Renal cortex interstitium (tissue), 11 donors: ENCODE measurements around the gene NID1. TPM values are rescaled to one million over a fixed set of nuclear protein-coding genes. Genes with fewer than 3 reads are reported as not detected.
A peak's percentile ranks its signal among the peaks of the same experiment; 100 is the strongest.

ENCODE experiments used
- DNase-seq, 11 donors: peaks; one replicate each; pipeline ENCODE4 v3.0.0-alpha.2; 2013; ENCODE audit warnings: low read depth in 9 of 11, low spot score in 4 of 11; ENCODE audit errors: extremely low read depth in 1 of 11
- polyA plus RNA-seq, 3 donors: library from polyadenylated mRNA; unstranded; fragments of 120-200 nt; gene quantifications; one replicate each; pipeline ENCODE4 v1.2.1, GENCODE V29; 2013; ENCODE audit not compliant: insufficient read length in 3 of 3

Gene NID1
- polyA plus RNA-seq, 3 donors: 149 to 193 (median 191) TPM

DNA sequence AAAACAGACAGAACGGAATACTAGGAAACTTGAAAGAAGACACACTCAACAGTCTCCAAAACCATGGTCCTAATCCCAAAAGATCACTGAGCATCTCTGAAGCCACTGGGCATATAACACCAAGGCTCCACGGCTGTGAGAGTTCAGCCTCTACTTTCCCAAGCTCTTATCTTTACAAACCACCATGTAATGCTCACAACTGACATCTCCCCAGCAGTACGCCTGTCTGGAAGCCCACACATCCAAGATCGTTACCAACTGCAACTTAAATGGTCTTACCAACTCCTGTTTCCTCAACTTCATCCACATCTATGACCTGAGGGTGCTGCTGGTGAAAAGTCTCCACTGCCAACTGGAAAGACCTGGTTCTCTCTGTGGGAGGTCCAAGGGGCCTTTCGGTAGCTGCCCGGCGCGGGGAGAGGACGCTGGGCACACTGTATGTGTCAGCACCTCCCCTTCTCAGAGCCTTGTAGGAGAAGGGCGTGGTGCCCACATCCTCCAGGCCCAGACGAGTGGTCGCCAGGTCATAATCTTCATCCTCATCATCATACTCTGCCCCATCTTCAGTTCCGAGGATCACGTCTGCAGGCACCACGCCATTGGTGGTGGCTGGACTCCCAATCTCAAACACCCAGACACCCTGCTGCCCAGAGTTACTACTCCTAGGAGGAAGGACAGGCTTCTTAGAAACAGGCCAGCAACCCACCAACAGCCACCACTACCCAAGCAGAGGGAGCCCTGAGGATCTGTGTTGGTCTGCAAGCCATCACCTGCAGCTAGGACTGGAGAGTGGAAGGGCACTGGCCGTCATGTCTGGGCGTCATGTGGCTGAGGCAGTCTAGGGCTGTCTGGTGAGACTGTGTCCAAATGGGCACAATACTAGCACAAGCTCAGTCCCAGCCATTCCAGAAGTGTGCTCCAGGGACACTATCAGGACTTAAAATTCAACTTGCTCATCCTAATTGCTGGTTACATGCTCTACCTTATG, 23.0 kb downstream of the NID1 start:
- no peak for DNase-seq

DNA sequence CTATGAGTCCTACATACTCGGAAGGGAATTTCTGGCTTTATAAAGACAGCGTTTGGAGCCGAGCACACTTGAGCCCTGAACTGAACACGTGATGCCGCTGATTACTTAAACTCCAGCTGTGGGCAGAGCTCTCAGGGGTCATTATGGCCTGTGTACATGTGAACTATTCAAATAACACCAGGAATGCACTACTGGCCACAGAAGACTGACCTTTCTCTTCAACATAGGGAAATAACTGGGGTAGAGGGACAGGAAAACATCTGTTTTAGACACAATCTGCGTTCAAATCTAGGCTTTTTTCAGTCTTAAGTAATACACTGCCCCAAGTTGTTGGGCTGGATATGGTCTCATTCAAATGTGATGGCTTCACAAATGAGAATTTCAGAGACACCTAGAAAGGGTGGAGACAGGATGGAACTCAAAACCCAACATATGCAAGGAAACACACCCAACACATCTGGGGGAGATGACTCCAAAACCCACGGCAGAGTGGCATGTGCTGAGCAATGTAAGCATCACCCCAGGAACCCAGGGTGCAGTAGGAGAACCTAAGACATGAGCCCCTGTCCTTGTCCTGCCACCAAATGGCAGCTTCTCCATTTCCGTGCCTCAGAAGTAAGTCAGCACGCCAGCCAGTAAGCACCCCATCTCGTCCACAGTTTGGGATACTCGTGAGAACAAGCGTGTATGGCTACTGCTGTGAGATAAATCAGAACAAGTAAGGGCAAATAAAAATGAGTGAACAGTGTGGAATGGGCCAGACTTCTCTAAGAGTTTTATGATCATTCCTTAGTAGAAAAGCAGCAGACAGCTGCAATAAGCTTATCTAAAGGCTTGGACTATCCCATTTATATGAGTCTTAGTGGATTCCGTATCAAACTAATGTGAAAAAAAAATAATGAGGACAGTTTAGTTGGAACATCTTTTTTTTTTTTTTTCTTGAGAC, 24.9 kb downstream of the NID1 start:
- no peak for DNase-seq

DNA sequence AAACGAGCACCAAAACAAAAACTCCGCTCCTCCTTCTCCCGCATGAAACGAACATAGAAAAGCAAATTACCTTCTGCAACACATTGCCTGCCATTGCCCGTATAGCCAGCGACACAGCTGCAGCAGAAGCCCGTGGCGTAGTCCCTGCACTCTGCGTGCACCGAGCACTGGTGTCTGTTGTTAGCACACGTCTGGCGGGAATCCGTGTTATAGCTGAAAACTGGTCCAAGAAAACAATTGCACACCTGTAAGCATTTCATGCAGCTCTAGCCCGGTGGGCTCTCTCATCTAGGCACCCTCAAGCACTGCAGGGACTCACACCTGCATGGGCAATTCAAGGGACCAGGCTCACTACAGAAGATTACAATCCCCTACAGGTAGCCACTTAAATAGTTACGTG, 26.9 kb downstream of the NID1 start:
- DNase-seq: no peak

DNA sequence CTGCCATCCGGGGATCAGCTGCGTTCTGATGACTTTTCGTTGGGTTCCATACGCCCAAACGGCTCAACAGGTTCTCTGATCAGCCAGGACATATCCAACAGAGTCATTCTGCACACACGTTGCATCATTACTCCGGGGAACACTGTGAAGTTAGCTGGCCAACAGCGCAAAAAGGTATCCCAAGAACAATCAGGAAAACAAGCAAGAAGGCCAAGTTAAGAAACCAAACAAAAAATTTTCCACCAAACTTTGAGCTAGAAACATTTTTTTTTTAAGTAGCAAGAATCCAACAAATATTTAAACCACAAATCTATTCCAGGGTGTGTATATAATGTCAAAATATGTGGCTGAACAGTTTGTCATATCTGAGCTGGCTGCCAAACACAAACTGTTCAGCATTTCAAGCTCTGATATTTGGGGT, 29.2 kb downstream of the NID1 start:
- DNase-seq: no peak

DNA sequence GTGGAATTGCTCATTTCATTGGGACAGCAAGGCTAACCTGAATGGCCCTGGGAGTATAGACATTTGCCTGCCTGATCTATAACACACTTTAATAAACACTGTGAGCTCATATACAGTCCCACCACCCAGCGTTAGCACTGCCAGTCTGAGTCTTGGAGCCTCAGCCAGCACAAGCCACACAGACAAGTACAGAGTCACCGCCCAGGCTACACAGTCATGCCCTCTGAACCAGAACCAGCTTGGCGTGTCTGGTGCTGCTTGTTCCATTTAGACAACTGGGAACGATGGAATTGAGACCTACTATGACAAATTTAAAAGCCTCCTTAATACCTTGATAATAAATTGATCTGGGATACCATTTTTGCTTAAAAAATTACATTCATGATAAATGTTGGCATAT, 31.6 kb downstream of the NID1 start:
- no peak for DNase-seq

DNA sequence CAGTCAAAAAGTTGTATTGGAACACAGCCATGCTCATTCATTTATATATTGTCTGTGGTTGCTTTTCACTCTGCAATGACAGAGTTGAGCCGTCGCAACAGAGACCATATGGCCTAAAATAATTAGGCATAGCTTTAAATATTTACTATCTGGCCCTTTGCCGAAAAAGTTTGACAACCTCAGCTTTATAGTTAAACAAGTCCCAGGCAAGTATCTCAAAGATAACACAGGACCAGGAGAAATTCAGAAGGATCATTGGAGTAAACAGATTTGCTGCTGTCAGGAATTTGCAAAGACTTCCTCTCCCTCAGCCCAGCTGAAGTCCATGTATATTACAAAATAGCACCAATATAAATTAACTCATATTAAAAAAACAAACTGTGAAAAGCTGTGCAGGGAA, 34.4 kb downstream of the NID1 start:
- DNase-seq: no peak

DNA sequence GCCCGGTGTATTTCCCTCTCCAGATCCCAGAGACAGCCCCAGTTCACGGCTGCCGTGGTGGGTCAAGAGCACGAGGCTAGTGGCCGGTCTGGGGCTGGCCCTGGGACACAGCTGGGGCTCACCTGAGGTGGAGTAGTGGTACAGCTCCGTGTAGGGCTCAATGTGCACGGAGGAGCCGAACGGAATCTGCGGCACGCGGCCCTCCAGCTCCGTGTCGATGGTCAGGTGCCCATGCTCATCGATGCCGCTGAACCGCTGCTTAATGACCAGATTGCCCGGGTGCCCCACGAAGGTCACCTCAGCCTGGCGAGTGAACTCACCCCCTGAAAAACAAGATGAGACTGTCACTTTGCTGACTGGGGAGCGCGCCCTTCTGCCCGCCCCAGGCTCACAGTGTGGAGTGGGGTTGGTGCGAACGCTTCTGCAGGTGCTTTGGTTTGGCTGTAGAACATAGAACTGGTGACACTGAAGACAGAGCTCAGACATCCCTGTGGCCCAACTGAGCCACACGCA, 35.4 kb downstream of the NID1 start:
- no peak for DNase-seq

DNA sequence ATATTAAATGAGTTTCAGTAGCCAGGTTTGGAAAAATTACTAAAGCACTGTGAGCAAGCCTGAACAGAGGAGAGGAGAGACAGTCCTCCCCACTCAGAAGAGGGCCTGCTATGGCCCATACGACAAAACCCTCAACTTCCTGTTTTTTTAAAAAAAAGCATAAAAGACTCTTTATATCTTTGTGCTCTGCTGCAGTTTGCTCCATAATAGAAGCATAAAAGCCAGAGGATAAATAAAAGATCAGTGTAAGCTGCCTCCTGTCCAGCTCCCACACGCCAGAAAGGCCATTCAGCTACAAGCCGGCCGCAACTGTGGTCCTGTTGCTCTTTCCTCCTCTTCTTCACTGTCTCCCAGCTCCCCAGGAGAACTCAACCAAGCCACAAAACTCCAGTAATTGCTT, 37.8 kb downstream of the NID1 start:
- DNase-seq: no peak

DNA sequence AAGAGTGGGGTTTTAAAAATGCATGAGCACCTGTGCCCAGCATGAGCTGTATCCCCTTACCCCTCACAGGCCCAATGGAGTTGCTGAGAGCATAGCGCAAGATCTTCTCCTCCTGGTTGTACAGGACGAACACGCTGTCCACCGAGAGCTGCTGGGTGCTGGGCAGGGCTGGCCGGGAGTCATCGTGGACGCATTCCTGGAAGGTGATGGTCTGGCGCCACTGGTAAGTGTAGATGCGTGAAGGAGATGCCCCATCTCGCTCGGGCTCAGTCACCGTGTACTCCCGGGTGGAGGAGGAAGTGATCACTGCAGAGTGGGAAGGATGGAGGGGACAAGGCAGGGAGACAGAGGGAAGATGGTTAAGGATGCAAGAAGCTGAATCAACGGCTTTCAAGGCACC, 39.1 kb downstream of the NID1 start:
- DNase-seq: no peak

DNA sequence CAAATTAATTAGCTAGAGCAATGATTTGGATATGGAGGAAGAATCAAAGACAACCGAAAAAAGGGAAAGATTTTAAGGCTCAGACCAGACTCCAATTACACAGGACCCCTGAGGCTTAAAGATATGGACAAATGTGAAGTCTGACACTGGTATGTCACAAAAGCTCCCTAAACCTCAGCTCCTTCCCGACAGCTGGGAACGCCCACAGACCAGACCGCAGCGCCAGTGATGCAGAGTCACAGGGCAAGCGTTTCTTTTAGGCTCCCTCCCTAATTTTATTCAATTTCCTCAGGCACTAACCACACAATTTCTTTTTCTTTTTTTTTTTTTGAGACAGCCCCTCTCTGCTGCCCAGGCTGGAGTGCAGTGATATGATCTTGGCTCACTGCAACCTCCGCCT, 40.2 kb downstream of the NID1 start:
- DNase-seq: no peak

DNA sequence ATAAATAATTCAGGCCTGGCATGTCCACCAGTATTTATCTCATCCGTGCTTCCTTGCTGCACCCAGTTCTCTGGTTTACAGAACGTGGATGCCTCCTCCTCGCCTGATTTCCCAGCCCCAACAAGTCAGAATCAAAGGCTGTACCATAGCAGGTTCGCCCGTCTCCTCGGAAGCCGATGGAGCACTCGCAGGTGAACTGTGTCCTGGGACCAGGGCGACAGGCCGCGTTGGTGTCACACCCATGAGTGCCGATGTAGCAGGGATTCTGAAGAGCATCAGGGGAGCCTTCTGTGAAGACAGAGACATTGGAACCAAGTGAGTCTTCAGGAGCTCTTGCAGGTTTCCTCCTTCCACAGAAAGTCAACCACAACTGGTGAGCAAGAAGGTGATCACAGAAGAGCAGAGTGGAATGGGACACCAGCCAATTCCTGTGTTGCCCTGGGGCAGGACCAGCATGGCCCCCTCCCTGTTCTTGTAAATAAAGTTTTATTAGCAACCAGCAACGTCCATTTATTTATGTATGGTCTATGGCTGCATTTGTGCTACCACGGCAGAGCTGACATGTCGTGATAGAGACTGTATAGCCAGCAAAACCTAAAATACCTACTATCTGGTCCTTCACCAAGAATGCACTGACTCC, 40.8 kb downstream of the NID1 start:
- DNase-seq: no peak

DNA sequence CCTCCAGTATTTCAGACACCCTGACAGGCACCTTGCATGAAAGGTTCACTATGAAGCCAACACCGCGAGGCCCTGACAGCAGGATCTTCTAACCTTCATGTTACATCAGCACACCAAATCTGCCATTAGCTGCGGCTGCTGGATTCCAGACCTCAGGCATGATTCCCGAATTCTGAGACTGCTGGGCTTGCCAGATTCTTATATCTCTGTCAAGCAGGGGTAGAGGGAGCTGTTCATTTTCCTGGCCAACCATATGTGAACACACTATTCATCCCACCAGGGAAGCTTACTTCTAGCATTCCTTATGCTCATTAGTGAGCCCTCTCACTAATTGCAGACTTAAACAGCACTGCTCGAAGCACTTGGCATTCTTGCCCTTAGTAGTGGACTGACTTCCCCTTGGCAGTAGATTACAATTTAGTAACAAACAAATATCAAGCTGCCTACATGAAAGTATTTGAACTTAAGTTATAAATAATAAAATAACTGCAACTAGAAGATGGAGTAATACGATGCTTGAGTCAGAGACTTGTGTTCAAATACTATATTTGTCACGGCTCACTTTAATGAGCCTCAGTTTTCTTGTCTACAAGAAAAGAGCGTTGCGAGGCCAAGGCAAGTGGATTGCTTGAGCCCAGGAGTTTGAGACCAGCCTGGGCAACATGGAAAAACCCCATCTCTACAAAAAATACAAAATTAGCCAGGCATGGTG, 43.3 kb downstream of the NID1 start:
- no peak for DNase-seq

DNA sequence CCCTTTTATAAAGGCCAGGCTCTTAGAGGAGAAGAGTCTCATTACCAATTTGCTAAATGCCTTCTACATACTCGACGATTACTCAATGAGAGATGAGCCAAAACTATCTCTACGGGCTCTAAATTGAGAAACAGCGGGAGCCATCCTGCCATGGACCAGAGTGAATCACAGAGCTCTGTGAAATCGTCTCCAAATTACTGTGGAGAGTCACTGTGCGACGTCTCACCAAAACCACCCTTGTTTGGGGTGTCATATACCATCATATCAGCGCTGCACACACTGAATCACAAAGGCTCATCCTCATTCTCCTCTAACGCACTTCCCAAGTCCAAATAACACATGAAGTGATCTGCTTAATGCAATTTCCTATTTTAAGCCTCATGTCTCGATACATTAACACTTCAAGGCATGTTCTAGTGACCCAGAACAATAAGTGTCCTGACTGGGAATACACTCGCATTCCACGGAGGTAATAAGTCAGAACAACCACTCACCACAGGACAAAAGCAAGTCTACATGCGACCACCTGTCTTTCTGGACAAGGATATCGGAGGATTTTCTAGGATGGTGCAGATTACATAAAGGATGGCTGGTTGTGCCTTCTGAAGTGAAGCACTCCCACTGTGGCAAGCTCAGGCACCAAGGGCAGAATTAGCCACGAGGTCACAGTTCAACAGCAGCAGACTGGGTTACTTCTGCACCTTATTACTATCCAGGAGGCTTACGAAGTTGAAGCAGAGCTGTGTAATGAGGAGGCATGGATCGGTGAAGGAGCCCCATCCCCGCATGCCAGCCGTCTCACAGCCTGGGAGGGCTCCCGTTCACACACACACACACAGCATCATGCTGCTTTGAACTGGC, 44.3 kb downstream of the NID1 start:
- DNase-seq: no peak

DNA sequence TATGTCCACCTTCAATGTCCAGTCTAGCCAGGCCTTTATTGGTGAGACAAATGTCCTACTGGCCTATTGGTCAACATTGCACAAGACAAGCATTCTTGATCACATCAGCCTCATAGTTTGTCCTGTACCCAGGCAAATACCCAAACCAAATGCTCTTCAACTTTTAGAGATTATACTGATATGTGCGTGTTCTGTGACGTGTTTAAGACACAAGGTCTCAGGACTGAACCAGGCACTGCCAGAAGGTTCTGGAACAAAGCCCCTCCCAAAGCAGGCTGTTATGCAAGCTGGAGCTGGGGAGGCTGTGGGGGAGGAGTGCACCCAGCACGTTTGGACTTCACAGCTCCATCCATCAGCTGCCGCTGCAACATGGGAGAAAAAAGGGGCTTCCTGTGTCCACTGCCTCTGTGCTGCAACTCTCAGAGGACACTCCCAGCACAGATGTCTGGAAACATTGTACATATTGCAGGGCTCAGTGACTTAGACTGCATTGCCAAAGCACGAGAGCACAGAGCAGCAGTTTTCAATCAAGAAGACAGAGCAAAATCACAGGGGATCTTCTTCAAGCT, 45.9 kb downstream of the NID1 start:
- peak in 7 of 11 donors; percentile 23 to 71 (median 61) for DNase-seq

DNA sequence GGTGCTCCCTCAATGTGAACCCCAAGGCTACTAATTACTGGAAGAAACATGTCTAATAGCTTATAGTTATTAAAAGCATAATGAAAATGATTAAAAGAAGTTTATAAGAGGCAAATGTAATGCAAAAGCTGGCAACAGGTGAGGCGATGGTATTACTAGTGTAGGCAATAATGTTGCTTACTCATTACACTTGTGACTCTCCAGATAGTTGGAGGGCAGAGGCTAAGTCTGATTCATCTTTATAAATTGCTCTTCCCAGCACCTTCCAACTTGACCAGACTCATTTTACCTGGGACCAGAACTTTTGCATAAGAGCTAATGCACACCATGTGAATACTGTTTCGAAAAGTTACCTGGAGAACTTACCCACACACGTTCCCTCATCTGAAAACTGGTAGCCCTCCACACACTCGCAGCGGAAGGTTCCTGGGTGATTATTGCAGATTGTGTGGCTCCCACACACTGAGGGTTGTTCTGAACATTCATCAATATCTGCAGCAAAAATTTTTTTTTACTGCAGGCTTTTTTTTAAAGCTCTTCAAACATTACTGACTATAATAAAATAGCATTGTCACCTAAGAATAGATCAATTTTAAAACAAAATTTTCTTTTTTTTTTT, 48.0 kb downstream of the NID1 start:
- no peak for DNase-seq

DNA sequence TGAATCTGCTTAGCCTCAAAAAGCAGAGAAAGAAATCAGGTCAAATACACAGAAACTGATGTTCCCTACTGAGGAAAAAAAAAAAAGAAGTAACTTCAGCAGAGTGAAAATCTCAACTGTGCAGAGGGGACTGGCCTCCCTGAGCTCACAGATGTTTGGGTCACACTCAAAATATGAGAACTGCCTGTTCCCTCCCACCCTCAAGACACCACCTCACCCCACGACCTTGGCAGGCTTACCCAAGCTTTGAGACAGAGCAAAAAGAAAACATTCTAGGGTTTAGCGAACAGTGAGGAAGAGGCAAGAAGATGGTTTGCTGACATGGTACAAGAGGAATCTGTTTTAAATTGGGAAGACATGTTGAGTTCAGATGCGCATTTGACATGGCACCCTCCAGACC, 48.8 kb downstream of the NID1 start:
- no peak for DNase-seq

DNA sequence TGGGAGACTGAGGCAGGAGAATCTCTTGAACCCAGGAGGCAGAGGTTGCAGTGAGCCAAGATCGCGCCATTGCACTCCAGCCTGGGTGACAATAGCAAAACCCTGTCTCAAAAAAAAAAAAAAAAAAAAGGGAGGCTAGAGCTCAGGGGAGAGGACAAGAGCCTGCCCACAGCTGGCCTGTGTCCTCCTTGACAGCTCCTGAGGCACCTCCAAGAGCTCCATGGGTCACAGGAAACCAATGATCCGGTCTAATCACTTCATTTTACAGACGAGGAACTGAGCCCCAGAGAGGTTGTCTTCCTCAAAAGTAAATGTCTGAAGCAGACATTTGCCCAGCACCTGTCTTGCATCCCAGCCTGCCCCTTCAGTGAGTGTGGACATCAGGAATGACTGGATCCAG, 49.4 kb downstream of the NID1 start:
- DNase-seq: no peak
